ENCODE measurements around the gene RAMAC. TPM values are rescaled to one million over a fixed set of nuclear protein-coding genes. Genes with fewer than 3 reads are reported as not detected.
A peak's percentile ranks its signal among the peaks of the same experiment; 100 is the strongest.

Gene RAMAC
- polyA plus RNA-seq (2011; rRNA removed): 50.3 and 68.1 TPM in 2 replicates
- 17.9 and 19.9 TPM in 2 replicates for polyA plus RNA-seq (2012; cell fraction: cytosol; rRNA removed)
- 6.5 and 10.0 TPM in 2 replicates for polyA plus RNA-seq (2012; cell fraction: nucleus; rRNA removed)
- polyA plus RNA-seq (2017; fragmentation: RNase III; extraction: RNeasy Plus Mini Kit Qiagen cat#74134 plus additional on column Dnase treatment): 38.9 to 40.8 TPM (median 39.7 TPM) in 3 replicates
- polyA minus RNA-seq (2011; rRNA and poly(A)+ RNA removed): 15.3 and 24.5 TPM in 2 replicates

DNA sequence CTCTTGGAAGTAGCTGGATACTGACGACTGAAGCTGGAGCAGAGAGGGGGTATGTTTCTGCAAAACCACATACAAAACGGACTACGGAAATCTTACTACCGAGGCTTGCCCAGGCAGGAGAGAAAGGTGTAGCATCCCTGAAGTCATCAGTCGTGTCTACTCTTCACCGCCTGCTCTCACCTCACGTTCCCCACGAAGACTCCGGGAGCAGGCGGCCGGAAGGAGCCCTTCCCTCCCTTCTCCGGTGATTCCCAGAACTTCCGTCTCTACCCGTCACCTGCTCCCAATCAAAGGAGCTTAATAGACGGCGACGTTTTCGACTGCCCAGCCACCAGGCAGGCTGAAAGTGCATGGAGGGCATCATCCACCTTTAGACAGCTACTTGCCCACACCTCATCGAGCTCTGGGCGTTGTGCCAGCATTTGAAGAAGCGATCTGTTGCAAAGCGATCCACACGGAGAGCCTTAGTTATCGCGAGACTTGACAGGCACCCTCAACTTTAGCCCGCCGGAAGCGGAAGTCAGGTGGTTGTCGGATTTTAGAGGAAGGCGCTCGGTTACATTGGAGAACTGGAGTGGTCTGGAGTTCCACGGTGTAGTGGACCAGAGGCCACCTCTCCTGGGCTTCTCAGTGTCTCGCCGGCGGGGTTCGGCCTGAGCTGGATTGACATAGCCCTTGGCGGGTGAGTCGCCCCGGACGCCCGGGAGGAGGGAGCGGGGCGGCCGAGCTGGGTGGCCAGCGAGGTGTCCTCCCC is at the start of gene RAMAC:
Gene RAMAC (plus strand): TSS at position 523 of the 754 bp plus-strand sequence. CDS start 2,809 bp downstream, outside the sequence.
- FAIRE-seq (peak; percentile 97), ATAC-seq (peak; percentile 99), DNase-seq (ENCODE audit: low read depth in 1 of 2, low spot score in 1 of 2) (peak; percentile 93 to 98)
- WGBS (ENCODE audit: missing lambda C conversion rate): 4% methylated on average over 37 of the region's 45 CpGs
- H3K4me1 ChIP-seq: peaks cover 13% of the 10 kb centered on the region
- peak within 1 kb of the TSS; percentile 80 for H3K4me2 ChIP-seq
- ChIA-PET POLR2A (interaction anchor here (0.7 to 1.9 kb wide), 13 partner anchors 9 to 445 kb away, joined by 3 to 17 read pairs (median 4); partner anchors contain the start of genes BTBD1, C15orf40, RPS17 and WHAMM), CTCF (interaction anchor here (0.9 to 7.3 kb wide), 8 partner anchors 9 to 136 kb away, joined by 3 to 48 read pairs (median 6); partner anchors contain the start of gene C15orf40)
- peak within 1 kb of the TSS; percentile 95 to 96 for H3K27ac ChIP-seq
- H3K9me3 ChIP-seq: no peaks in the 10 kb centered on the region
- H3K4me3 ChIP-seq: peak within 1 kb of the TSS; percentile 59
- TF ChIP-seq, protein P1, sequence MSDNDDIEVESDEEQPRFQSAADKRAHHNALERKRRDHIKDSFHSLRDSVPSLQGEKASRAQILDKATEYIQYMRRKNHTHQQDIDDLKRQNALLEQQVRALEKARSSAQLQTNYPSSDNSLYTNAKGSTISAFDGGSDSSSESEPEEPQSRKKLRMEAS (IDR thresholded peaks at IDR 0.05): peak; percentile 100
- TF ChIP-seq, protein P2, sequence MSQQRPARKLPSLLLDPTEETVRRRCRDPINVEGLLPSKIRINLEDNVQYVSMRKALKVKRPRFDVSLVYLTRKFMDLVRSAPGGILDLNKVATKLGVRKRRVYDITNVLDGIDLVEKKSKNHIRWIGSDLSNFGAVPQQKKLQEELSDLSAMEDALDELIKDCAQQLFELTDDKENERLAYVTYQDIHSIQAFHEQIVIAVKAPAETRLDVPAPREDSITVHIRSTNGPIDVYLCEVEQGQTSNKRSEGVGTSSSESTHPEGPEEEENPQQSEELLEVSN (IDR thresholded peaks at IDR 0.05; ENCODE audit: borderline replicate concordance, low read depth): peak; percentile 100
- TF ChIP-seq, protein P3, sequence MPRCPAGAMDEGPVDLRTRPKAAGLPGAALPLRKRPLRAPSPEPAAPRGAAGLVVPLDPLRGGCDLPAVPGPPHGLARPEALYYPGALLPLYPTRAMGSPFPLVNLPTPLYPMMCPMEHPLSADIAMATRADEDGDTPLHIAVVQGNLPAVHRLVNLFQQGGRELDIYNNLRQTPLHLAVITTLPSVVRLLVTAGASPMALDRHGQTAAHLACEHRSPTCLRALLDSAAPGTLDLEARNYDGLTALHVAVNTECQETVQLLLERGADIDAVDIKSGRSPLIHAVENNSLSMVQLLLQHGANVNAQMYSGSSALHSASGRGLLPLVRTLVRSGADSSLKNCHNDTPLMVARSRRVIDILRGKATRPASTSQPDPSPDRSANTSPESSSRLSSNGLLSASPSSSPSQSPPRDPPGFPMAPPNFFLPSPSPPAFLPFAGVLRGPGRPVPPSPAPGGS (IDR thresholded peaks at IDR 0.05): peak; percentile 59; the same call in 1 of the 3 replicates
- TF ChIP-seq KDM5A (IDR thresholded peaks at IDR 0.05): no peak; the same call in 1 of the 2 replicates
- no peak for TF ChIP-seq RAD21 (conservative IDR thresholded peaks at IDR 0.05 in 1 of 2, IDR thresholded peaks at IDR 0.05 in 1 of 2)
- no peak for TF ChIP-seq FOSL2 (IDR thresholded peaks at IDR 0.05)
- 0 out of 2 replicates have a peak, but pooled peaks have one; percentile 16 for TF ChIP-seq FOSL2 (CRISPR knock-in tag; IDR thresholded peaks at IDR 0.05)
- TF ChIP-seq CEBPB (IDR thresholded peaks at IDR 0.05): 0 out of 4 replicates have a peak, but pooled peaks of 1 of the 2 experiments have one; percentile 13
- TF ChIP-seq, protein P4, sequence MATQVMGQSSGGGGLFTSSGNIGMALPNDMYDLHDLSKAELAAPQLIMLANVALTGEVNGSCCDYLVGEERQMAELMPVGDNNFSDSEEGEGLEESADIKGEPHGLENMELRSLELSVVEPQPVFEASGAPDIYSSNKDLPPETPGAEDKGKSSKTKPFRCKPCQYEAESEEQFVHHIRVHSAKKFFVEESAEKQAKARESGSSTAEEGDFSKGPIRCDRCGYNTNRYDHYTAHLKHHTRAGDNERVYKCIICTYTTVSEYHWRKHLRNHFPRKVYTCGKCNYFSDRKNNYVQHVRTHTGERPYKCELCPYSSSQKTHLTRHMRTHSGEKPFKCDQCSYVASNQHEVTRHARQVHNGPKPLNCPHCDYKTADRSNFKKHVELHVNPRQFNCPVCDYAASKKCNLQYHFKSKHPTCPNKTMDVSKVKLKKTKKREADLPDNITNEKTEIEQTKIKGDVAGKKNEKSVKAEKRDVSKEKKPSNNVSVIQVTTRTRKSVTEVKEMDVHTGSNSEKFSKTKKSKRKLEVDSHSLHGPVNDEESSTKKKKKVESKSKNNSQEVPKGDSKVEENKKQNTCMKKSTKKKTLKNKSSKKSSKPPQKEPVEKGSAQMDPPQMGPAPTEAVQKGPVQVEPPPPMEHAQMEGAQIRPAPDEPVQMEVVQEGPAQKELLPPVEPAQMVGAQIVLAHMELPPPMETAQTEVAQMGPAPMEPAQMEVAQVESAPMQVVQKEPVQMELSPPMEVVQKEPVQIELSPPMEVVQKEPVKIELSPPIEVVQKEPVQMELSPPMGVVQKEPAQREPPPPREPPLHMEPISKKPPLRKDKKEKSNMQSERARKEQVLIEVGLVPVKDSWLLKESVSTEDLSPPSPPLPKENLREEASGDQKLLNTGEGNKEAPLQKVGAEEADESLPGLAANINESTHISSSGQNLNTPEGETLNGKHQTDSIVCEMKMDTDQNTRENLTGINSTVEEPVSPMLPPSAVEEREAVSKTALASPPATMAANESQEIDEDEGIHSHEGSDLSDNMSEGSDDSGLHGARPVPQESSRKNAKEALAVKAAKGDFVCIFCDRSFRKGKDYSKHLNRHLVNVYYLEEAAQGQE (IDR thresholded peaks at IDR 0.05): peak; percentile 79
- TF ChIP-seq TP53 (CRISPR knock-in tag; IDR thresholded peaks at IDR 0.05): peak; percentile 61; the same call in 1 of the 2 replicates
- TF ChIP-seq ZFP36 (IDR thresholded peaks at IDR 0.05; ENCODE audit: borderline replicate concordance, partially characterized antibody): no peak
- TF ChIP-seq, protein P5, sequence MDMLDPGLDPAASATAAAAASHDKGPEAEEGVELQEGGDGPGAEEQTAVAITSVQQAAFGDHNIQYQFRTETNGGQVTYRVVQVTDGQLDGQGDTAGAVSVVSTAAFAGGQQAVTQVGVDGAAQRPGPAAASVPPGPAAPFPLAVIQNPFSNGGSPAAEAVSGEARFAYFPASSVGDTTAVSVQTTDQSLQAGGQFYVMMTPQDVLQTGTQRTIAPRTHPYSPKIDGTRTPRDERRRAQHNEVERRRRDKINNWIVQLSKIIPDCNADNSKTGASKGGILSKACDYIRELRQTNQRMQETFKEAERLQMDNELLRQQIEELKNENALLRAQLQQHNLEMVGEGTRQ (IDR thresholded peaks at IDR 0.05): peak; percentile 57
- peak; percentile 98 for TF ChIP-seq HOXB13 (CRISPR knock-in tag; IDR thresholded peaks at IDR 0.05; ENCODE audit: low read depth)
- peak; percentile 62 for TF ChIP-seq HOXA7 (CRISPR knock-in tag; IDR thresholded peaks at IDR 0.05)
- peak; percentile 72; the same call in 1 of the 2 replicates for TF ChIP-seq FOXS1 (CRISPR knock-in tag; IDR thresholded peaks at IDR 0.05)
- TF ChIP-seq TFCP2L1 (CRISPR knock-in tag; IDR thresholded peaks at IDR 0.05): peak; percentile 88
- TF ChIP-seq, protein P6, sequence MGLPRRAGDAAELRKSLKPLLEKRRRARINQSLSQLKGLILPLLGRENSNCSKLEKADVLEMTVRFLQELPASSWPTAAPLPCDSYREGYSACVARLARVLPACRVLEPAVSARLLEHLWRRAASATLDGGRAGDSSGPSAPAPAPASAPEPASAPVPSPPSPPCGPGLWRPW (IDR thresholded peaks at IDR 0.05): no peak
- TF ChIP-seq JUN (IDR thresholded peaks at IDR 0.05): peak; percentile 60 to 87; a peak in 4 of 5 replicates
- TF ChIP-seq, protein P7, sequence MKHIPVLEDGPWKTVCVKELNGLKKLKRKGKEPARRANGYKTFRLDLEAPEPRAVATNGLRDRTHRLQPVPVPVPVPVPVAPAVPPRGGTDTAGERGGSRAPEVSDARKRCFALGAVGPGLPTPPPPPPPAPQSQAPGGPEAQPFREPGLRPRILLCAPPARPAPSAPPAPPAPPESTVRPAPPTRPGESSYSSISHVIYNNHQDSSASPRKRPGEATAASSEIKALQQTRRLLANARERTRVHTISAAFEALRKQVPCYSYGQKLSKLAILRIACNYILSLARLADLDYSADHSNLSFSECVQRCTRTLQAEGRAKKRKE (CRISPR knock-in tag; IDR thresholded peaks at IDR 0.05; ENCODE audit: low read depth): peak; percentile 96
- TF ChIP-seq ZNF302 (CRISPR knock-in tag; IDR thresholded peaks at IDR 0.05): peak; percentile 91
- TF ChIP-seq PHF8 (IDR thresholded peaks at IDR 0.05; ENCODE audit: borderline replicate concordance, low read depth): peak; percentile 48; the same call in 1 of the 2 replicates
- TF ChIP-seq EHF (CRISPR knock-in tag; IDR thresholded peaks at IDR 0.05): peak; percentile 93
- TF ChIP-seq HEYL (CRISPR knock-in tag; IDR thresholded peaks at IDR 0.05): peak; percentile 95
- TF ChIP-seq ZC3H11A (IDR thresholded peaks at IDR 0.05): no peak
- no peak for TF ChIP-seq EHMT2 (IDR thresholded peaks at IDR 0.05; ENCODE audit: low read depth)
- no peak for TF ChIP-seq CBX8 (IDR thresholded peaks at IDR 0.05)
- TF ChIP-seq POLR2A (IDR thresholded peaks at IDR 0.05; ENCODE audit: low read length): peak; percentile 45; the same call in 1 of the 2 replicates
- TF ChIP-seq FOSB (CRISPR knock-in tag; IDR thresholded peaks at IDR 0.05): no peak
- TF ChIP-seq CHD2 (IDR thresholded peaks at IDR 0.05; ENCODE audit: low read length, partially characterized antibody): peak; percentile 88
- TF ChIP-seq HOXB5 (CRISPR knock-in tag; IDR thresholded peaks at IDR 0.05): peak; percentile 93
- peak; percentile 74; the same call in 1 of the 2 replicates for TF ChIP-seq ZSCAN20 (CRISPR knock-in tag; IDR thresholded peaks at IDR 0.05)

All from A549 (cell line).